NCI-H2196 (cell line): ENCODE results near the gene PTGES.

Experiments
- DNase-seq: peaks from one replicate; lab custom pipeline; 2025; ENCODE audit not compliant: unreplicated experiment; lab: John Stamatoyannopoulos, UW

PTGES gene

DNA sequence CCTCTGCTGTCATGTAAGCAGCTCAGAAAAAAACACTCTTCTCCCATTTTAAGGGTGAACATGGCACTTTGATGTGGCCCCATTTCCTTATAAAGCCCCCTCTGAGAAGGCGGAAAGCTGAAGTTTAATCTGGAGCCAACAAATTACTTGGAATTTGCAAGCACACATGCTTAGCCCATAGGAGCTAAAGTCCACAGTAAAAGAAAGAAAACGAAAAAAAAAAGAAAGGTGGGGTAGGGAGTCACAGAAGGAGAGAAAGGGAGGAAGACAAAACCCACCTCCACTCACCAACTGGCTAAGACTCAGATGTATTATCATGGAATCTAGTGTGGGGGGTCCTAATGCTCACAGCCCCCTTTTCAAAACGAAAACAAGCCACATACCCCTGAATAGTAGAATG, 57.0 kb downstream of the PTGES start:
- no peak for DNase-seq

DNA sequence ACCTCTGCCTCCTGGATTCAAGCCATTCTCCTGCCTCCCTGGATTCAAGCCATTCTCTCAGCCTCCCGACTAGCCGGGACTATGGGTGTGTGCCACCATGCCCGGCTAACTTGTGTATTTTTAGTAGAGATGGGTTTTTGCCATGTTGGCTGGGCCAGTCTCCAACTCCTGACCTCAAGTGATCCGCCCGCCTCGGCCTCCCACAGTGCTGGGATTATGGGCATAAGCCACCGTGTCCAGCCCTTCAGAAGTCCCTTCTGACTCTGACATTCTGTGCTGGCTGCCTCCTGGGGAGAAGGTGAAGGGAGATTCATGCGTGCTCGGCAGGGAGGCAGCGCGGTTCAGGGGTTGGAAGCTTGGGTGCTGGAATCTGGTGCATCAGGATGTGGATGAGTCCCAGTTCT, 58.6 kb downstream of the PTGES start:
- DNase-seq = no peak

DNA sequence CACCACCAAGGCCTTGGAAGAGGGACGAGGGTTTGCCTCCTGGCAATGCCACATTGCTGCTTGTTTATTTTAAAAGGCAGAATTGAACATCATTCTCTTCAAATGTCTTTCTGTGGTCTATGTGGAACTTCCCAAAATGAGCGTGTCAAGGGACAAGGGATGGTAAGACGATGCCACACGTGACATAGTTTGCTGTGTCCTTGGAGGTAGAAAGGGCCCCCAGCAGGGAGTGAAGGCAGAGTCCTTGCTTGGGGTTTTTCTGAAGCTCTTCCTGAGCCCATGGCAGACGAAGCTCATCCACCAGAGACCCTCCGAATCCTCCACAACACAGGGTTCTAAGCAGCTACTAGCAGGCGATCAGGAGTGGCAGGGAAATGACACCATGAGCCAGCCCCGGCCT, 59.1 kb downstream of the PTGES start:
- DNase-seq = no peak

DNA sequence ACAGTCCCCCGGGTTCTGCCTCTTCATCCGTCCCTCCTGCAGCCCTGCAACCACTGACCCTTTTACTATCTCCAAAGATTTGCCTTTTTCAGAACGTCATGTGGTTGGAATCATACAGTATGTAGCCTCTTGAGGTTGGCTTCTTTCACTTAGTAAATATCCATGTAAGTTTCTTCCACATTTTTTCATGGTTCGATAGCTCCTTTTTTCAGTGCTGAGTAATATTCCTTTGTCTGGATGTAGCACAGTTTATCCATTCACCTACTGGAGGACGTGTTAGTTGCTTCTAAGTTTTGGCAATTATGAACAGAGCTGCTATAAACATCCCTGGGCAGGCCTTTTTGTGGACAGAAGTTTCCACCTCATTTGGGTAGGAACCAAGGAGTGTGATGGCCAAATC, 60.3 kb downstream of the PTGES start:
- no peak for DNase-seq
